Spleen (tissue), 11 donors: Measurements from ENCODE around the gene DHH. TPM values are rescaled to one million over a fixed set of nuclear protein-coding genes. Genes with fewer than 3 reads are reported as not detected.
"Not testable (repeated sequence)": the region's sequence is repeated elsewhere in the genome, so short reads cannot be mapped to it uniquely, and the experiment has no call there.

Experiments
- DNase-seq: peaks from one replicate; pipeline ENCODE4 v3.0.0-alpha.2; 2020
- H3K27ac ChIP-seq, 8 donors: fragments of 200-600 bp; sonication (generic) in 7 of 8; 1 replicate in 4 of 8; 2 replicates in 4 of 8; pipeline versions ENCODE4 v1.5.0 to v1.8.0; 2016 to 2021; ENCODE audit warnings: inconsistent platforms in 4 of 8, mild to moderate bottlenecking in 4 of 8, moderate library complexity in 1 of 8
- H3K27me3 ChIP-seq, 7 donors: fragments of 200-600 bp; sonication (generic) in 6 of 7; replicated peaks in 1 of 7; 1 replicate in 4 of 7; 2 replicates in 3 of 7; pipeline versions ENCODE4 v1.5.0 to v1.8.0; 2016 to 2021; ENCODE audit warnings: inconsistent platforms in 3 of 7, mild to moderate bottlenecking in 1 of 7
- H3K36me3 ChIP-seq, 6 donors: fragments of 200-600 bp; sonication (generic) in 5 of 6; 1 replicate in 4 of 6; 2 replicates in 2 of 6; pipeline versions ENCODE4 v1.5.0 to v1.8.0; 2016 to 2021; ENCODE audit warnings: inconsistent platforms in 2 of 6
- H3K4me1 ChIP-seq, 6 donors: fragments of 200-600 bp; sonication (generic) in 5 of 6; 1 replicate in 3 of 6; 2 replicates in 3 of 6; pipeline versions ENCODE4 v1.5.0 to v1.8.0; 2016 to 2021; ENCODE audit warnings: inconsistent platforms in 3 of 6
- H3K4me3 ChIP-seq, 8 donors: fragments of 200-600 bp; sonication (generic) in 7 of 8; 1 replicate in 4 of 8; 2 replicates in 4 of 8; pipeline versions ENCODE4 v1.5.0 to v1.8.0; 2016 to 2021; ENCODE audit warnings: inconsistent platforms in 4 of 8, mild to moderate bottlenecking in 4 of 8, moderate library complexity in 2 of 8
- H3K9me3 ChIP-seq, 8 donors: fragments of 200-600 bp; sonication (generic) in 7 of 8; 1 replicate in 4 of 8; 2 replicates in 4 of 8; pipeline versions ENCODE4 v1.5.0 to v1.8.0; 2016 to 2021; ENCODE audit warnings: inconsistent platforms in 4 of 8
- CTCF ChIP-seq, 11 experiments: fragments of 200-600 bp in 7 of 11; fragments of 450-650 bp in 4 of 11; sonication (generic) in 4 of 11; IDR thresholded peaks in 8 of 11; conservative IDR thresholded peaks in 3 of 11; 1 replicate in 7 of 11; 2 replicates in 4 of 11; pipeline versions ENCODE4 v1.4.0 to v1.8.0; 2016 to 2021; ENCODE audit warnings: antibody characterized with exemption in 11 of 11, inconsistent platforms in 4 of 11, mild to moderate bottlenecking in 1 of 11
- POLR2A ChIP-seq, 3 donors: fragments of 450-650 bp; IDR thresholded peaks; one replicate each; pipeline ENCODE4 v1.5.1; 2017; ENCODE audit warnings: antibody characterized with exemption in 3 of 3, mild to moderate bottlenecking in 1 of 3
- POLR2AphosphoS5 ChIP-seq, 3 donors: sonication (generic); formaldehyde crosslinking; IDR thresholded peaks; one replicate each; pipeline ENCODE4 v1.5.1; 2017; ENCODE audit warnings: antibody characterized with exemption in 3 of 3
- WGBS, 5 donors: extraction: QIAGEN DNeasy Blood & Tissue Kit in 3 of 5; methylation state at CpG; one replicate each; pipeline versions ENCODE4 v1.1.5 to v1.1.7; 2013 to 2018; 5-methylcytosine and 5-hydroxymethylcytosine counted together
- intact Hi-C: fragments of 100-400 bp; cut with DNase I; formaldehyde crosslinking; loops from one replicate; pipeline ENCODE4 v1.15.0; 2023; ENCODE audit warnings: low total_unique reads
- polyA plus RNA-seq, 3 donors: library from polyadenylated mRNA; stranded (reverse); fragments of 200-250 nt; gene quantifications; one replicate each; pipeline ENCODE4 v1.2.1, GENCODE V29; 2013
- total RNA-seq, 7 donors: library from RNA; depleted of rRNA in 3 of 7; stranded (reverse); fragments of >200 nt in 3 of 7; fragmentation: NEBNext Ultra II Directional in 4 of 7; extraction: Animal tissue kit (Norgen Biotek cat#: 25700) in 4 of 7; gene quantifications; one replicate each; pipeline versions ENCODE4 v1.1.0 to v1.2.1, GENCODE V29; 2016 to 2021
- donor health status: healthy with polysubstance abuse.
- donor health status: DM: no; HTN: no; CAD: no; lungs with moderate emphysema.
- donor health status: DM: no; HTN: no; CAD: no.
- donor health status: Bipolar disorder and iron deficiency.
- donor health status: healthy.
- donor health status: DM: no; HTN: no; CAD: no.
- donor health status: DM: yes; HTN: yes; CAD: no.

The DHH gene
- total and polyA plus RNA-seq, 10 donors, result 0.09 to 2.6 (median 0.66) TPM

- Histone ChIP-seq H3K27me3 (no peaks in the 10 kb centered on the region), H3K9me3 (no peaks in the 10 kb centered on the region), H3K36me3 (no peaks in the 10 kb centered on the region), H3K4me3 (no peak overlapping the region), H3K27ac (no peak overlapping the region), H3K4me1 (peaks cover 4 to 19% (median 13%) of the 10 kb centered on the region in 6 donors)
- no peak for TF ChIP-seq CTCF (IDR thresholded peaks at IDR 0.05 in 8 of 11, conservative IDR thresholded peaks at IDR 0.05 in 3 of 11)
- TF ChIP-seq POLR2AphosphoS5 (IDR thresholded peaks at IDR 0.05), result no peak
- TF ChIP-seq POLR2A (IDR thresholded peaks at IDR 0.05), result no peak
- DNase-seq, result no peak
- intact Hi-C loops, result no loop called here
- 96 to 100% (median 100%) methylated on average over 1 of the region's 1 CpG for WGBS, 5 donors
Observed at GRCh38 chr12:49137476-49137875, 42.9 kb upstream of the DHH start.

GRCh38 chr12:49136997-49137396 lies 42.4 kb upstream of the DHH start:
- 86 to 99% (median 94%) methylated on average over 3 of the region's 3 CpGs for WGBS, 5 donors
- H3K4me1 ChIP-seq, result peaks cover 8 to 23% (median 18%) of the 10 kb centered on the region in 6 donors
- DNase-seq, H3K27ac ChIP-seq, H3K4me3 ChIP-seq, H3K36me3 ChIP-seq, H3K27me3 ChIP-seq, H3K9me3 ChIP-seq, intact Hi-C loops: not testable (repeated sequence)

- Histone ChIP-seq H3K27ac (peak overlapping the region in 2 of 8 donors; percentile 99 to 100), H3K4me3 (no peak overlapping the region), H3K36me3 (peaks cover 0 to 15% (median 13%) of the 10 kb centered on the region in 6 donors), H3K4me1 (peaks cover 26 to 48% (median 38%) of the 10 kb centered on the region in 6 donors), H3K9me3 (no peaks in the 10 kb centered on the region), H3K27me3 (no peaks in the 10 kb centered on the region)
- no peak for DNase-seq
- TF ChIP-seq CTCF (IDR thresholded peaks at IDR 0.05 in 8 of 11, conservative IDR thresholded peaks at IDR 0.05 in 3 of 11) (no peak), POLR2AphosphoS5 (IDR thresholded peaks at IDR 0.05) (no peak), POLR2A (IDR thresholded peaks at IDR 0.05) (no peak)
- WGBS, 5 donors, result 75 to 92% (median 81%) methylated on average over 10 of the region's 10 CpGs
- intact Hi-C loops, result no loop called here
Observed at GRCh38 chr12:49133590-49133989, 39.0 kb upstream of the DHH start.

- WGBS, 5 donors, result 76 to 86% (median 84%) methylated on average over 5 of the region's 5 CpGs
- peaks cover 0 to 20% (median 15%) of the 10 kb centered on the region in 6 donors for H3K36me3 ChIP-seq
- H3K4me1 ChIP-seq, result peaks cover 26 to 48% (median 38%) of the 10 kb centered on the region in 6 donors
- no peaks in the 10 kb centered on the region for H3K9me3 ChIP-seq
- H3K27ac ChIP-seq, result peak overlapping the region in 4 of 8 donors; percentile 99 to 100 (median 100)
- DNase-seq, result no peak
- TF ChIP-seq POLR2AphosphoS5 (IDR thresholded peaks at IDR 0.05) (no peak), POLR2A (IDR thresholded peaks at IDR 0.05) (no peak), CTCF (IDR thresholded peaks at IDR 0.05 in 8 of 11, conservative IDR thresholded peaks at IDR 0.05 in 3 of 11) (no peak)
- intact Hi-C loops, result no loop called here
- H3K27me3 ChIP-seq, result no peaks in the 10 kb centered on the region
- peak overlapping the region in 1 of 8 donors; percentile 8 for H3K4me3 ChIP-seq
Observed at GRCh38 chr12:49133014-49133413, 38.4 kb upstream of the DHH start.
